CD4-positive, alpha-beta T cell treated with Interleukin-10 for 1 hour (primary cell): ENCODE data around the gene CMTM8.

ENCODE experiments used
- DNase-seq: peaks from one replicate; pipeline ENCODE4 v3.0.0-alpha.2; 2020

Gene CMTM8

DNA sequence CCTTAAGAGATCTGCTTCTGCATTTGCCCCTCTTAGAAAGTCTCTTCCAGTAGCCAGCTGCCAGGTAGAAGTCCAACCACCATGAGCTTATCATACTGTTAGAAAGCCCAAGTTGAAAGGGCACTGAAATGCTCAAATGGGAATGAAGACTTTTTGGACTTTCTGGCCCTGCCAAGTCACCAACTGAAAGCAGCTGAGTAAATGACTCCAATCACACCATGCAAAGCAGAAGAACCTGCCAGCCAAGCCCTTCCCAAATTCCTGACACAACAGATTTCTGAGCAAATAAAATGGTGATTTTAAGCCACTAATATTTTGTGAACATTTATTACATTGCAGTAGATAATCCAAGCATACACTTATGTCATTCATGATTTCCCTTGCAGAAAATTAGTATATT is 2.1 kb upstream of the CMTM8 start:
- no peak for DNase-seq

DNA sequence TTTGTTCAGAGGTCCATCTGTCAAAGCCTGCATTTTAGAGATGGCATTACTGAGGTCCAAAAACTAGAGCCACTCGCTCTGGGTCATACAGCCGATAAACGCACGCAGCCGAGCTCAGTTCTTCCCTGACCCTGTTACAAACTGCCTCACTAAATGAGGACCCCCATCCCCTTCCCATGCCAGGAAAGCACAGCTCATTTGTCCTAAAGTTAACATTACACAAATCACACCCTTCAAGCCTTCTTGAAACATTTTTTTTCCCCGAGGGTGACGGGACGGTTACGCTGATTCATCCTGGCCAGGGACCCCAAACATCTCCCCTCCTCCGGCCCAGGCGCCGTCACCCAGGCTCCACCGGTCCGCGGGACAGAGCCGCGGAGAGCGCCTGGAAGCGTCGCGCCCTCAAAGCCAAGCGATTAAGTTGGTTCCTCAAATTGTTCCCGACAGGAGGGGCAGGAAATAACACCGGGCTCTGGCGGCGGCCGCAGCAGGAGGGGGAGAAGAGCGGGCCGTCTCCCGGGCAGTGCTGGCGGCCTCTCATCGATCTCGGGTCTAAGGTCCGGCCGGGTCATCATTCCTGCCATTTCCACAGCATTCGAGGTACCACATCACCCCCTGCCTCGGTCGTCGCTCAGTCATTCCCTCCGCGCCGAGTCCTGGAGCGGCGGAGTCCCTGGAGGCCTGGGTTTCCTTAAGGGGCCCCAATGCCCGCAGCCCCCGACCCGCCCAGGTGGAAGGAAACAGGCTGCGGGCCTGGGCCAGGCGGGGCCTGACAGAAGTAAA is 619 bp upstream of the CMTM8 start:
- peak; percentile 7 for DNase-seq

DNA sequence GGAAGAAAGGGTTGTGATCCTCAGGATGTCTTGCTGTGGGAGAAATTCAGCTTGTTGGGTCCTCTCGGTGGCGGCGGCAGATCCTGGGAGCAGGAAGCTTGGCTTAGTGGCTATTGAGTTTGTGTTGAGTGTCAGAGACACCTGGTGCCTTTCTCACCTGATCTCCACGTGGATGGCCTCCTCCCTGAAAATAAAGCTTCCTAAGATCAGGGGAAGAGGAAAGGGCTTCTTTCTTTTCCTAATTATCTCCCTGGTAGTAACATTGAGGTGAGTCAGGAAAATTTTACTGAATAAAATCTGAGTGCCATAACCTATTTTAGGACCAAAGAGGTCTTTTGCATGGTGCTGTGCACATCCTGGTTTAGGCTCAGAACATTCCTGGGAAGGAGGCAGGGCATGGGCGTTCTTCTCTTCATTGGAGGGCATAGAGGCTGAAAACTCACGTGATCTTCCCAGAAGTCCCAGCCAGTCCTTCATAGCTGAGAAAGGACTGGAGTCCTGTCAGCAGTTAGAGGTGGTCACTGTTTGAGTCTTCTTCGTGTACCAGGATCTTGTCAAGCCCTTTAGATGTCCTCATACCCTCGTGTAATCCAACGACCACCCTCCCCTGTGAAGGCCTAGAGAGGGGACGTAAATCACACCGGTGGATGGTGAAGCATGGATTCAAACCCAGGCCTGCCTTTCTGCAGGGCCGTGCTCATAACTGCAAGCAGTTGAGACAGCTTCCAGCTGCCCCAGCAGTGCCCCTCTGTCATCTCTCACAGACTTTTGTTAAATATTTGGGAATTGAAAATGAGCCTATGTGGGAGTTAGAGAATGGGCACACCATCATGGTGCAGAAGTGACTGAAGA is 1.1 kb downstream of the CMTM8 start:
- DNase-seq, result peak; percentile 12

DNA sequence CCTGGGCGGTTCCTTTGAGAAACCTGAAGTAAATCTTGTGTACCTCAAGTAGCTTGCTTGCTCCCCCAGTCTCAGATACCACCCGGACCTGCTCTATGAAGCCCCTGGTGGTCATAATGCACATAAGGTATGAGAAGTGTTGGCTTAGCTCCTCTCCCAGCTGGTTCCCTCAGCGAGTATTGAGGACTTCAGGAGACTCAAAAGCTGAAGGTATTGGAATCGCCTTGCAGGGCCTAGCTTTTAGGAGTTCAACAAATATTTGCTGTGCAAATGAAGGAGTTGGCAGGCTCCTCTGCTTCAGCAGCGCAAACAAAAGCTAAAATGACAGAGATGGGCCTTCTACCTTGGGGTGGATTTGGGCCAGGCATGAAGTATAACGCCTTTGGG is 1.7 kb downstream of the CMTM8 start:
- DNase-seq, result peak; percentile 64

DNA sequence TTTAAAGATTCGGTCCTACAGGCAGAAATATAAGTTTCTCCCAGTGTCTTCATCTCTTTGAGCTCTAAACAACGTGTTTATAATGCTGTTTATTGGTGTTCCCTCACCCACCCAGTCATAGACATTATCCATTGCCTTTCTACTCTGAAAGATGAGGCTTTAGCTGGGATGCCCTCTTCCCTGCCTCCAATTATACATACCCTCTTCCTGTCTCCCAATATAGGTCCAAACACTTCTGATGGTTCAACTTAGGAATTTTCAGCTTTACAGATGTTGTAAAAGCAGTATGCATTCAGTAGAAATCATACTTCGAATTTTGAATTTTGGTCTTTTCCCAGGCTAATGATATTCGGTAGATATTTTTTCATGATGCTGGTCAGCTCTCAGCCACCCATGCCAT is 2.6 kb downstream of the CMTM8 start:
- DNase-seq, result no peak

- DNase-seq, result no peak
Measured at GRCh38 chr3:32243519-32243918, 5.0 kb downstream of the CMTM8 start.

GRCh38 chr3:32245200-32245599 is 6.7 kb downstream of the CMTM8 start:
- DNase-seq, result peak; percentile 17

DNA sequence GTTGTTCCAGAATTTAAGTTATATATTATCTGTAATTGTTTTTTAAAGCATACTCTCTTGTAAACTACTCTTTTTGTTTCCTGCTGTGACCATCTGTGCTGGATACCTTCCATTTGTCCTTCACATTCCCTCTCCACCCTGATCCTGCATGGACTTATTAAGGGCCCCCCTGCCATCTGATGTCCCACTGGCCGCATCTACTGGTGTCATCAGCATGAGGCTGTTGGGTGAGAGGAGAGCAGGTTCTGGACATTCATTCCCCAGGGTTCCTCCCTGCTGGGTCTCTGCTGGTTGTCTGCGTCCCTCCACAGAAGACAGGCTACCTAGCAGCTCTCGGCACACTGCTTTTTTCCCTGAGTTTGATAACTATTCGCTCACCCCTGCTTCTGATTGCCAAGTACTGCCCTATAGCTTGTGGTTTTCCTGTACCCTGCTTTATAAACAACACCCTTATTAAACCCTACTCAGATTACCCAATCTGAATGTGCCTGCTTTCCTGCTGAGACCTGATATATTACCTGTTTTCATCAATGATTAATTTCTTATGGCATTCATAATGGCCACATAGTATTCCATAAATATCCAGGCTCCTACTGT is 7.7 kb downstream of the CMTM8 start:
- no peak for DNase-seq

- DNase-seq, result no peak
Measured at GRCh38 chr3:32249184-32249782, 10.8 kb downstream of the CMTM8 start.

- no peak for DNase-seq
Measured at GRCh38 chr3:32254268-32254667, 15.8 kb downstream of the CMTM8 start.

GRCh38 chr3:32255345-32255744 is 16.9 kb downstream of the CMTM8 start:
- no peak for DNase-seq

DNA sequence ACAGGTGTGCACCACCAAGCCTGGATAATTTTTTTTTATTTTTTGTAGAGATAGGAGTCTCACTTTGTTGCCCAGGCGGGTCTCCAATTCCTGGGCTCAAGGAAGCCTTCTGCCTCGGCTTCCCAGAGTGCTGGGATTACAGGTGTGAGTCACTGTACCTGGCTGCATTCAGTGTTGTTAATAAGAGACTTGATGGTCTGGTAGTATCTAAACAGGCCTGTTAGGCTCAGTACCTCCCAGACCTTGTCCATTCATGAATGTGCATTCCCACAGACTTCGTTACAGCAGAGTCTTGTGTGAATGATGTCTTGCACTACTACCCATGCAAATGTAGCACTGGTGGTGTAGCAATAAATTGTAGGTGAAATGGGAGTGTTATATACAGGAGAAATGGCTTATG is 17.7 kb downstream of the CMTM8 start:
- no peak for DNase-seq

- no peak for DNase-seq
Measured at GRCh38 chr3:32257042-32257441, 18.6 kb downstream of the CMTM8 start.

DNA sequence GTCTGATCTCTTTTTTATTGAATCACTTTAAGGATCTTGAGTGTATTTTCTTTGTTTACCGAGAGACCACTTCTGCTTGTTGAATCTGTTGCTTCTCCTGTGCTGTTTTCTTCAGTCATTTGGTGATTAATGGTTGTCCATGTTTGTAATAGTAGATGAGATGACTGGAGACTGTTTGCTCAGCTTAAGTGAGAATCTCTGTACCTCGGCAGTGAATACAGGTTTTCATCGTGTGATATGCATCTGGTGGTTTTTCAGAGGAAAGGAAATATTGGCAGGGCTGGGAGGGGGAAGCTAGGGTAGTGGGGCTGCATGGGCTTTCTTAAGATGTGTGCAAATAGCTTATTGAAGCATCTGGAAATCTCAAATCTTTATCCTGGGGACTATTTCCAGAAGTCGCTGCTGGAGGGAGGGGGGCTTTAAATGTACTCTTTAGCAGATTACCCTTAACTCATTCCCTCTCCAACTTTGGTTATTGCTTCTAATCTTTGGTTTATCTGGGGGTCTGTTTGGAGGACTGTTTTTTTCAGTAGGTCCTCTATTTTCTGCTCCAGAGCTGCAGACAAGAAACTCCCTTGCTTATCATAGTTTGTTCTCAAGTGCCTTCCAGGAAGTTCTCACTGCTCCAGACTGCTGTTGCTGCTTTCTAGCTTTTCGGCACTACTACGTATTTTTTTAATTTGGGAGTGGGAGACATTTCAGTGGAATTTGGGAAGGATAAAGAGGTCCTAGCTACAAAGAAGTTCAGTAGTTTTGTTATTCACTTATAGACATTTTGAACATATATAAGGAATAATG is 19.4 kb downstream of the CMTM8 start:
- no peak for DNase-seq

DNA sequence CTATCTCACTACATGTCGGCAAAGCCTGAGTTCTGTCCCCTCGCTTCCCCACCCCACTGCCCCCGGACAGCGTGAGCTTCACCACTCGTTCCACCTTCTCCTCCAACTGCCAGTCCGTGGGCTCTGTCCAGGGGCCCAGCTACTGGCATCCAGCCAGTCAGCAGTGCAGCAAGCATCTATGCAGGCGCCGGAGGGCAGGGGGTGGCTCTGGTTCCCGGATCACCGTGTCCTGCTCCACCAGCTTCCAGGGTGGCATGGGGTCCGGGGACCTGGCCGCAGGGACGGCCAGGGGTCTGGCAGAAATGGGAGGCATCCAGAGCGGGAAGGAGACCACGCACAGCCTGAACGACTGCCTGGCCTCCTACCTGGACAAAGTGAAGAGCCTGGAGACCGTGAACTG is 20.4 kb downstream of the CMTM8 start:
- DNase-seq, result no peak

GRCh38 chr3:32261545-32261944 is 23.1 kb downstream of the CMTM8 start:
- no peak for DNase-seq

DNA sequence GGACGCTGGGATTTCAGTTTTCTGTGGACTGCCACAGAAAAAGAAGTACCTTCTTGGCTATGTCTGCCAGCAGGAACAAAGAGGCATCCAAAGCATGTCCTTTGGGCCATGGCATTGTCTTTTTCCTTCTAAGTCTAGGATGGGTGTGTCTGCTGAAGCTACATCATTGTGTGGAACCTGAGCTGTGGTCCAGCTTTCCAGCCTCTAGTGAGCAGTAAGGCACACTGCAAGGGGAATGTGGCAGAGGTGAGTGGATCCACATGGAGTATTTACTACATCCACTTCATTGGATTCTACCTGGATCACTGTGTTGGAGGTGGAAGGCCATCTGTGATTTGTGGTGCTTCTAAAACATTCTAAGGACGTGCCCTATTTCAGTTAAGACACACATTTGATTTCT is 23.7 kb downstream of the CMTM8 start:
- no peak for DNase-seq

DNA sequence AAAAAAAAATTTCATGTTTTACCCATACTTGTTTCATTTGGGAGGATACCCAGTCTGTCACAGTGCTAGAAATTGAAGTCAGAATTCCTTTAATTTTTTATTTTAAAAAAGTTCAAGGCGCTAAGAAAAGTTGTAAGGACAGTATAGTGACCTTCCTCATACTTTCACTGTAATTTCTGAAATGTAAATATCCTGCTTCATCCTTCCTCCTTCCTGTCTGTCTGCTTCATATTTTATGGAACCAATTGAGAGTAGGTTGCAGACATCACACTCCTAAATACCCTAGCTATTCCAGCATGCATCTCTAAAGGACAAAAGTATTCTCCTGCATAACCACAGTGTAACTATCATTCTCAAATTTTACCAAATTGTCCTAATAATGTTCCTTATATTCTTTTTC is 35.8 kb downstream of the CMTM8 start:
- DNase-seq, result no peak

- DNase-seq, result no peak
Measured at GRCh38 chr3:32275506-32275905, 37.0 kb downstream of the CMTM8 start.

DNA sequence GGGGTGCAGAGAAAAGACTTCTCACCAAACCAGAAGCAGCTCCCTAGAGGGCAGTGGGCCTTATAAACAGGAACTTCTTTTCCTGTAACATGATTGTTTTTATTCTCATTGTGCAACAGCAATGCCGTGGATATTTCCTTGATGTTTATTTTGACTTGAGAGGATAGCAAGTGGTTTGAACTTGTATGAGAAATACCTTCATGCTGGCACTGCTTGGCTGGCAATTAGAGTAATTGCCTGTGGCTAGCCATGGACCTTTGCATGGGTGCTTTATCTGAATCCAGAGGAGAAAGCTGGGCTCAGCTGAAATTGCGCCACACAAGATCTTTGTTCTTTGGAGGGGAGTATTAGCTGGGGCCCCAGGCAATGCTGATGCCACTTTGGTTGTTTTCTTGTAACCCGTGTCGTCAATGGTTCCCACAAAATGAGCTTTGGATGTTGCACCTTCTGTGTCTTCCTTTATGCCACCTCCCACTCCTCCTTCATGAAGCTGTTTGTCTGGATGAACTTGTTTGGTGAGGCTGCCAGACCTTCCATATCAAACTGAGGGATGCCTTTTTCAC is 37.9 kb downstream of the CMTM8 start:
- no peak for DNase-seq

- DNase-seq, result no peak
Measured at GRCh38 chr3:32278714-32279113, 40.2 kb downstream of the CMTM8 start.

- DNase-seq, result no peak
Measured at GRCh38 chr3:32280262-32280910, 41.9 kb downstream of the CMTM8 start.
